GM19351 (cell line): ENCODE measurements around the gene TIPARP.

Source experiments
- ATAC-seq: cut with Tn5 transposase; IDR thresholded peaks from one replicate; pipeline ENCODE4 v1.9.1; 2021; ENCODE audit warnings: mild to moderate bottlenecking, moderate library complexity; ENCODE audit not compliant: unreplicated experiment

Gene TIPARP

GRCh38 chr3:156674046-156674910 is at the start of gene TIPARP:
TIPARP (plus strand) TSS chr3:156674590; CDS start chr3:156677698, 3,108 bp downstream.
- peak; percentile 80 for ATAC-seq

- no peak for ATAC-seq
Measured at GRCh38 chr3:156626104-156626503, 48.3 kb upstream of the TIPARP start.

- no peak for ATAC-seq
Measured at GRCh38 chr3:156627946-156628569, 46.3 kb upstream of the TIPARP start.

- no peak for ATAC-seq
Measured at GRCh38 chr3:156628836-156629618, 45.4 kb upstream of the TIPARP start.

- ATAC-seq = no peak
Measured at GRCh38 chr3:156630081-156630772, 44.2 kb upstream of the TIPARP start.

GRCh38 chr3:156630773-156631093 is 43.7 kb upstream of the TIPARP start:
- no peak for ATAC-seq

GRCh38 chr3:156631323-156631722 is 43.1 kb upstream of the TIPARP start:
- ATAC-seq = no peak

- no peak for ATAC-seq
Measured at GRCh38 chr3:156632601-156633000, 41.8 kb upstream of the TIPARP start.

- ATAC-seq = no peak
Measured at GRCh38 chr3:156633335-156633734, 41.1 kb upstream of the TIPARP start.

- no peak for ATAC-seq
Measured at GRCh38 chr3:156635034-156635433, 39.4 kb upstream of the TIPARP start.

GRCh38 chr3:156635973-156636372 is 38.4 kb upstream of the TIPARP start:
- no peak for ATAC-seq

- no peak for ATAC-seq
Measured at GRCh38 chr3:156637480-156638022, 36.8 kb upstream of the TIPARP start.

GRCh38 chr3:156638271-156638670 is 36.1 kb upstream of the TIPARP start:
- ATAC-seq = no peak

GRCh38 chr3:156639414-156640023 is 34.9 kb upstream of the TIPARP start:
- ATAC-seq = no peak

GRCh38 chr3:156641618-156641975 is 32.8 kb upstream of the TIPARP start:
- ATAC-seq = no peak

- ATAC-seq = no peak
Measured at GRCh38 chr3:156642750-156643728, 31.4 kb upstream of the TIPARP start.

GRCh38 chr3:156643729-156644389 is 30.5 kb upstream of the TIPARP start:
- ATAC-seq = peak; percentile 69

GRCh38 chr3:156644958-156645357 is 29.4 kb upstream of the TIPARP start:
- ATAC-seq = no peak

GRCh38 chr3:156646958-156647357 is 27.4 kb upstream of the TIPARP start:
- ATAC-seq = no peak
